ENCODE measurements around the gene GLP2R.

GRCh38 chr17:9905902-9906301, 80.2 kb downstream of the GLP2R start:
- TF ChIP-seq CTCF (IDR thresholded peaks at IDR 0.05; ENCODE audit: insufficient read depth, low read length, poor library complexity, severe bottlenecking) (peak; percentile 40), EZH2phosphoT487 (conservative IDR thresholded peaks at IDR 0.05; ENCODE audit: low read length) (no peak)
